Measurements from ENCODE around the gene TGFB1. TPM values are rescaled to one million over a fixed set of nuclear protein-coding genes. Genes with fewer than 3 reads are reported as not detected.

Gene TGFB1
- total RNA-seq, 1 experiment from 2014 or later: 8.6 TPM

- no peak overlapping the region for H3K4me3 ChIP-seq
- no peaks in the 10 kb centered on the region for H3K9me3 ChIP-seq
- H3K27me3 ChIP-seq: no peaks in the 10 kb centered on the region
- peaks cover 58% of the 10 kb centered on the region for H3K36me3 ChIP-seq
- no peak for DNase-seq
These were observed 22.6 kb downstream of the TGFB1 start for GRCh38 chr19:41330946-41331678.

DNA sequence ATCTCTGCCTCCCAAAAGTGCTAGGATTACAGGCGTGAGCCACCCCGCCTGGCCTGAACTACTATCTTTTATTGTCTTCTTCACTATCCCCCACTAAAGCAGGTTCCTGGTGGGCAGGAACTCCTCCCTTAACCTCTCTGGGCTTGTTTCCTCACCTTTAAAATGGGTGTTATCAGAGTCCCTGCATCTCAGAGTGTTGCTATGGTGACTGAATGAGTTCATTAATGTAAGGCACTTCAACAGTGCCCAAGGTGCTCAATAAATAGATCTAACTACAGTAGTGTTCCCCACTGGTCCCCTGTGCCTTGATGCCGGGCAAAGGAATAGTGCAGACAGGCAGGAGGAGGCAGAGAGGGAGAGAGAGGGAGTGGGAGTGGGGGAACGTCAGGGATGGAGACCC, 23.2 kb downstream of the TGFB1 start:
- no peak for DNase-seq
- Histone ChIP-seq H3K4me3 (no peak overlapping the region), H3K36me3 (peaks cover 61% of the 10 kb centered on the region), H3K27me3 (no peaks in the 10 kb centered on the region), H3K9me3 (no peaks in the 10 kb centered on the region)

- no peak for DNase-seq
- Histone ChIP-seq H3K4me3 (no peak overlapping the region), H3K36me3 (peaks cover 67% of the 10 kb centered on the region), H3K9me3 (no peaks in the 10 kb centered on the region), H3K27me3 (no peaks in the 10 kb centered on the region)
These were observed 24.9 kb downstream of the TGFB1 start for GRCh38 chr19:41328842-41329225.

GRCh38 chr19:41328157-41328841, 25.4 kb downstream of the TGFB1 start:
- H3K27me3 ChIP-seq: no peaks in the 10 kb centered on the region
- no peak overlapping the region; the same call in 1 of the 2 replicates for H3K4me3 ChIP-seq
- no peaks in the 10 kb centered on the region for H3K9me3 ChIP-seq
- peaks cover 66% of the 10 kb centered on the region for H3K36me3 ChIP-seq
- DNase-seq: peak; percentile 36

DNA sequence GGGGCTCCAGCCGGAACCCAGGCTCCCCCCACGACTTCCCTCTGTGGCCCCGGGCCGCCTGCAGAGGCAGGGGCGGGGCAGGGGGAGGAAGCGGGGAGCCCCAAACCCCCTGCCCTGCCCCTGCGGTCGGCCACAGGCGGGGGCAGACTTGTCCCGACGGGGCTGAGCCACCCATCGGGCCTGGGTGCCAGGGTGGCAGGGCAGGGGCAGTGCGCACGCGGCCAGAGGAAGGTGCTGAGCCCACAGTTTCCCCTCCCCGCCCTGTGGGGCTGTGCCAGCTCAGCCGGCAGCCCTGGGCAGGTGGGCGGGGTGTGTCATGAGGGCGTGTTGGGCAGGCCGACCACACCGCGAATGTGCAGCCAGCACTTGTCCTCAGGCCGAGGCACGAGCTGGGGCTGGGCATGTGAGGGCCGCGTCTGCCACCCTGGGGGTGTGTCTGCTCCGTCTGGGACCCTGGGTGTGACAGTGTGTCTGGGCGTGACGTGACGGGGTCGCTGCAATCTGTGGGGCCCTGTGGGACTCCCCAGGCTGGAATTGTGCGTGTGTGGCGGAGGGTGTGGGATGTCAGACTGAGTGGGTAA, 26.1 kb downstream of the TGFB1 start:
- Histone ChIP-seq H3K9me3 (no peaks in the 10 kb centered on the region), H3K36me3 (peaks cover 70% of the 10 kb centered on the region), H3K4me3 (peak overlapping the region; percentile 33), H3K27me3 (no peaks in the 10 kb centered on the region)
- peak; percentile 97 for DNase-seq

GRCh38 chr19:41327076-41327575, 26.6 kb downstream of the TGFB1 start:
- H3K9me3 ChIP-seq: no peaks in the 10 kb centered on the region
- DNase-seq: no peak
- H3K27me3 ChIP-seq: no peaks in the 10 kb centered on the region
- peak overlapping the region; percentile 33 for H3K4me3 ChIP-seq
- H3K36me3 ChIP-seq: peaks cover 70% of the 10 kb centered on the region

DNA sequence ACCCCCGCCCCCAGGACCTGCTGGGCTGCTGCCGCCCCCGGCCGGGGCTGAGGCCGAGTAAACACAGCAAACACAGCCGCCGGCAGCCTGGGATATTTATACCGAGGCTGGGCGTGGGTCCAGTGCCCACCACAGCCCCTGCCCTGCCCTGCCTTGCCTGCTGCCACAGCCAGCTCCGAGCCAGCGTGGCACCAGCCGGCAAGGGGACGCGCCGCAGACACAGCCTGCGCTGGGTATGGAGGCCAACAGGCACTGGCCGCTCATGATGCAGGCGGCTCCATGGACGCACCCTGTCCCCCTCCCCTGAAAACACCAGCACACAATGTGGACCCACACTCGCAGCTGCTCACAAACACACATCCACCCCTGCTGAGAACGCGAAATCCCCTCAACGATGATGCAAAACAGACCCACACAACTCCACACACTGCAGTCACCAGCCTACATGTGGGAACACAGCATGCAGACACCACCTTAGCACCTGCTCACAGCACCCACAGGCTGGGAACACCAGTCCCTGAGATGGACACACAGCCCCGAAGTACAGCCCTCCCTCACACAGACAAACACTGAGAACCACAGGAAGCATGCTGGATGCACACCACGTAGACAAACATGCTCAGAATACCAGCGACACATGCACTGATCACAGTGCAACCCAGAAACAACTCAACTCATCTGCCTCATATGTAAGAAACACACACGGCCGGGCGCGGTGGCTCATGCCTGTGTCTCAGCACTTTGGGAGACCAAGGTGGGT, 27.6 kb downstream of the TGFB1 start:
- DNase-seq: peak; percentile 64
- Histone ChIP-seq H3K9me3 (no peaks in the 10 kb centered on the region), H3K4me3 (peak overlapping the region; percentile 33), H3K36me3 (peaks cover 74% of the 10 kb centered on the region), H3K27me3 (no peaks in the 10 kb centered on the region)

DNA sequence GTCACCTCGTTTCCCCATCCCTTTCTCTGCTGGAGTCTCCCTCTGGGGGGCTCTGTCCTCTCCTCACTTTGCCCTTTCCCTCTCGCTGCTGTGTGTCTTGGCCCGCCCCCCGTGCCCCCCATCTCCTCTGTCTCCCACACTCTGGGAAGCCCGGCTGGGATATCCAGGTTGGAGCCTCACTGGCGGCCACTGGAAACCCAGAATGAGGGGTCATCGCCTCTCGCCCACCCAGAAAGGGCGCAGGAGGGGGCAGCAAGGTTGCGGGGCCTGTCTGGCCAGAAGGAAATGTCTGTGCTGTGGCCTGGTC, 28.1 kb downstream of the TGFB1 start:
- H3K36me3 ChIP-seq: peaks cover 79% of the 10 kb centered on the region
- H3K4me3 ChIP-seq: peak overlapping the region; percentile 1; the same call in 1 of the 2 replicates
- no peaks in the 10 kb centered on the region for H3K9me3 ChIP-seq
- DNase-seq: no peak
- no peaks in the 10 kb centered on the region for H3K27me3 ChIP-seq

- Histone ChIP-seq H3K9me3 (no peaks in the 10 kb centered on the region), H3K27me3 (no peaks in the 10 kb centered on the region), H3K36me3 (peaks cover 80% of the 10 kb centered on the region), H3K4me3 (no peak overlapping the region)
- DNase-seq: peak; percentile 77
These were observed 28.6 kb downstream of the TGFB1 start for GRCh38 chr19:41324921-41325639.

GRCh38 chr19:41324231-41324702, 29.5 kb downstream of the TGFB1 start:
- H3K36me3 ChIP-seq: peaks cover 81% of the 10 kb centered on the region

GRCh38 chr19:41323430-41324125, 30.1 kb downstream of the TGFB1 start:
- peak; percentile 96 for DNase-seq
- Histone ChIP-seq H3K9me3 (no peaks in the 10 kb centered on the region), H3K27me3 (no peaks in the 10 kb centered on the region), H3K4me3 (no peak overlapping the region), H3K36me3 (peaks cover 81% of the 10 kb centered on the region)

More at GRCh38 chr19:41324231-41324702, 29.5 kb downstream of the TGFB1 start:
- Histone ChIP-seq H3K4me3 (no peak overlapping the region), H3K9me3 (no peaks in the 10 kb centered on the region), H3K27me3 (no peaks in the 10 kb centered on the region)
- DNase-seq: no peak

- H3K27me3 ChIP-seq: no peaks in the 10 kb centered on the region
- no peaks in the 10 kb centered on the region for H3K9me3 ChIP-seq
- peak; percentile 58 for DNase-seq
- no peak overlapping the region for H3K4me3 ChIP-seq
- peaks cover 81% of the 10 kb centered on the region for H3K36me3 ChIP-seq
These were observed 30.7 kb downstream of the TGFB1 start for GRCh38 chr19:41323023-41323422.

GRCh38 chr19:41322451-41322850, 31.3 kb downstream of the TGFB1 start:
- DNase-seq: no peak
- no peaks in the 10 kb centered on the region for H3K9me3 ChIP-seq
- peaks cover 80% of the 10 kb centered on the region for H3K36me3 ChIP-seq
- H3K4me3 ChIP-seq: no peak overlapping the region
- no peaks in the 10 kb centered on the region for H3K27me3 ChIP-seq

DNA sequence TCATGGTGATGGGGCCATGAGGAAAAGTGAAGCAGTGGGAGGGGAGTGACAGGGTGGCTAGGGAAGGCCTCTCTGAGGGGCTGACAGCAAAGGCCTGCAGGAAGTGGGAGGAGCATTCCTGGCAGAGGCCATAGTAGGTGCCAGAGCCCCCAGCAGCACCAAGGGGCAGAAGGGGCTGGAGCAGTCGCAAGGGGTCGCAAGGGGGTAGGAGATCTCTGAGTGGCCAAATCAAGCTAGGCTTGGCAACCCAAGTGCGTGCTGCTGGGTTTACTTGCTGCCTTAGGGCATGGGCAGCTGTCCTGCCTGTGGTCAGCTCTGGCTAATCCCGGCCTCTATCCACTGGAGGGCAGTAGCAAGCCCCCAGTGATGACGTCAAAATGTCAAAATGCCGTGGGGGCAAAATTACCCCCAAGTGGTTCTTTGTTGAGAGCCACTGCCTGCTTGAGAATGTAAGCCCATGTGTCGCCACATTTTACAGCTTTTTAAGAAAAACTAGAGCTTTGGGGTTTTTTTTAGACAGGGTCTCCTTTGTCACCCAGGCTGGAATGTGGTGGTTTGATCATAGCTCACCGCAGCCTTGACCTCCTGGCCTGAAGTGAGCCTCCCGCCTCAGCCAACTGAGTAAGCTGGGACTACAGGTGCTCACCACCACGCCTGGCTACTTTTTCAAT, 32.0 kb downstream of the TGFB1 start:
- DNase-seq: peak; percentile 63
- Histone ChIP-seq H3K36me3 (peaks cover 85% of the 10 kb centered on the region), H3K9me3 (no peaks in the 10 kb centered on the region), H3K4me3 (no peak overlapping the region), H3K27me3 (no peaks in the 10 kb centered on the region)

GRCh38 chr19:41321204-41321599, 32.5 kb downstream of the TGFB1 start:
- no peak for DNase-seq
- no peaks in the 10 kb centered on the region for H3K9me3 ChIP-seq
- no peaks in the 10 kb centered on the region for H3K27me3 ChIP-seq
- H3K36me3 ChIP-seq: peaks cover 85% of the 10 kb centered on the region
- H3K4me3 ChIP-seq: no peak overlapping the region
